ENCODE results near the gene SPAG16.

SPAG16 gene

GRCh38 chr2:213752575-213752974, 468.3 kb downstream of the SPAG16 start:
- no peak overlapping the region for H3K9ac ChIP-seq (ENCODE audit: low read length)
- H2AFZ ChIP-seq (ENCODE audit: low read depth, low read length): no peak overlapping the region
- no peaks in the 10 kb centered on the region for H3K79me2 ChIP-seq (ENCODE audit: low read length)
- no peak overlapping the region for H3K4me3 ChIP-seq (ENCODE audit: low read length)
- H4K20me1 ChIP-seq (ENCODE audit: insufficient read depth, low read length): no peaks in the 10 kb centered on the region
- peaks cover 8% of the 10 kb centered on the region for H3K4me1 ChIP-seq (ENCODE audit: low read length)
- H3K36me3 ChIP-seq (replicated peaks; ENCODE audit: low read depth, low read length): peaks cover 5% of the 10 kb centered on the region
- no peaks in the 10 kb centered on the region for H3K27me3 ChIP-seq (ENCODE audit: low read depth, low read length)
- H3K4me2 ChIP-seq (ENCODE audit: low read length): no peak overlapping the region
- H3K27ac ChIP-seq (ENCODE audit: low read length): no peak overlapping the region
- H3K9me3 ChIP-seq (ENCODE audit: insufficient read depth, low read length): 0 out of 2 replicates have a peak, but pooled peaks cover 2% of the 10 kb centered on the region
- TF ChIP-seq CTCF (IDR thresholded peaks at IDR 0.05; ENCODE audit: low read depth, low read length): no peak
- TF ChIP-seq EZH2phosphoT487 (IDR thresholded peaks at IDR 0.05; ENCODE audit: low read depth): no peak

GRCh38 chr2:213757525-213757924, 473.3 kb downstream of the SPAG16 start:
- Histone ChIP-seq H3K27me3 (ENCODE audit: low read depth, low read length) (no peaks in the 10 kb centered on the region), H3K4me3 (ENCODE audit: low read length) (no peak overlapping the region), H2AFZ (ENCODE audit: low read depth, low read length) (no peak overlapping the region), H4K20me1 (ENCODE audit: insufficient read depth, low read length) (no peaks in the 10 kb centered on the region), H3K36me3 (replicated peaks; ENCODE audit: low read depth, low read length) (no peaks in the 10 kb centered on the region), H3K9me3 (ENCODE audit: insufficient read depth, low read length) (no peaks in the 10 kb centered on the region), H3K9ac (ENCODE audit: low read length) (no peak overlapping the region), H3K4me1 (ENCODE audit: low read length) (no peaks in the 10 kb centered on the region), H3K4me2 (ENCODE audit: low read length) (no peak overlapping the region), H3K27ac (ENCODE audit: low read length) (no peak overlapping the region), H3K79me2 (ENCODE audit: low read length) (no peaks in the 10 kb centered on the region)
- TF ChIP-seq CTCF (IDR thresholded peaks at IDR 0.05; ENCODE audit: low read depth, low read length) (no peak), EZH2phosphoT487 (IDR thresholded peaks at IDR 0.05; ENCODE audit: low read depth) (no peak)

- H3K9me3 ChIP-seq (ENCODE audit: insufficient read depth, low read length): no peaks in the 10 kb centered on the region
Observed at GRCh38 chr2:213763354-213763753, 479.1 kb downstream of the SPAG16 start.

GRCh38 chr2:213763963-213764362, 479.7 kb downstream of the SPAG16 start:
- Histone ChIP-seq H3K27ac (ENCODE audit: low read length) (no peak overlapping the region), H3K4me2 (ENCODE audit: low read length) (no peak overlapping the region), H3K4me1 (ENCODE audit: low read length) (peaks cover 14% of the 10 kb centered on the region), H3K9ac (ENCODE audit: low read length) (no peak overlapping the region), H3K27me3 (ENCODE audit: low read depth, low read length) (no peaks in the 10 kb centered on the region), H3K4me3 (ENCODE audit: low read length) (no peak overlapping the region), H3K36me3 (replicated peaks; ENCODE audit: low read depth, low read length) (no peaks in the 10 kb centered on the region), H3K79me2 (ENCODE audit: low read length) (no peaks in the 10 kb centered on the region), H3K9me3 (ENCODE audit: insufficient read depth, low read length) (no peaks in the 10 kb centered on the region), H4K20me1 (ENCODE audit: insufficient read depth, low read length) (no peaks in the 10 kb centered on the region), H2AFZ (ENCODE audit: low read depth, low read length) (no peak overlapping the region)
- no peak for TF ChIP-seq CTCF (IDR thresholded peaks at IDR 0.05; ENCODE audit: low read depth, low read length)
- TF ChIP-seq EZH2phosphoT487 (IDR thresholded peaks at IDR 0.05; ENCODE audit: low read depth): no peak

More at GRCh38 chr2:213763354-213763753, 479.1 kb downstream of the SPAG16 start:
- no peaks in the 10 kb centered on the region for H3K79me2 ChIP-seq (ENCODE audit: low read length)
- no peak overlapping the region for H3K9ac ChIP-seq (ENCODE audit: low read length)
- H2AFZ ChIP-seq (ENCODE audit: low read depth, low read length): no peak overlapping the region
- no peaks in the 10 kb centered on the region for H3K27me3 ChIP-seq (ENCODE audit: low read depth, low read length)
- no peak overlapping the region for H3K4me3 ChIP-seq (ENCODE audit: low read length)
- no peak overlapping the region for H3K27ac ChIP-seq (ENCODE audit: low read length)
- H3K36me3 ChIP-seq (replicated peaks; ENCODE audit: low read depth, low read length): no peaks in the 10 kb centered on the region
- TF ChIP-seq CTCF (IDR thresholded peaks at IDR 0.05; ENCODE audit: low read depth, low read length) (no peak), EZH2phosphoT487 (IDR thresholded peaks at IDR 0.05; ENCODE audit: low read depth) (no peak)
- H3K4me1 ChIP-seq (ENCODE audit: low read length): peaks cover 14% of the 10 kb centered on the region
- no peak overlapping the region for H3K4me2 ChIP-seq (ENCODE audit: low read length)
- no peaks in the 10 kb centered on the region for H4K20me1 ChIP-seq (ENCODE audit: insufficient read depth, low read length)
